HPDE6-E6E7 (cell line): Measurements from ENCODE around the gene ANKRD10.
A peak's percentile ranks its signal among the peaks of the same experiment; 100 is the strongest.

ENCODE experiments used
- DNase-seq: peaks from one replicate; pipeline ENCODE4 v3.0.0; 2011; ENCODE audit warnings: missing footprints; ENCODE audit errors: extremely low spot score

Gene ANKRD10

DNA sequence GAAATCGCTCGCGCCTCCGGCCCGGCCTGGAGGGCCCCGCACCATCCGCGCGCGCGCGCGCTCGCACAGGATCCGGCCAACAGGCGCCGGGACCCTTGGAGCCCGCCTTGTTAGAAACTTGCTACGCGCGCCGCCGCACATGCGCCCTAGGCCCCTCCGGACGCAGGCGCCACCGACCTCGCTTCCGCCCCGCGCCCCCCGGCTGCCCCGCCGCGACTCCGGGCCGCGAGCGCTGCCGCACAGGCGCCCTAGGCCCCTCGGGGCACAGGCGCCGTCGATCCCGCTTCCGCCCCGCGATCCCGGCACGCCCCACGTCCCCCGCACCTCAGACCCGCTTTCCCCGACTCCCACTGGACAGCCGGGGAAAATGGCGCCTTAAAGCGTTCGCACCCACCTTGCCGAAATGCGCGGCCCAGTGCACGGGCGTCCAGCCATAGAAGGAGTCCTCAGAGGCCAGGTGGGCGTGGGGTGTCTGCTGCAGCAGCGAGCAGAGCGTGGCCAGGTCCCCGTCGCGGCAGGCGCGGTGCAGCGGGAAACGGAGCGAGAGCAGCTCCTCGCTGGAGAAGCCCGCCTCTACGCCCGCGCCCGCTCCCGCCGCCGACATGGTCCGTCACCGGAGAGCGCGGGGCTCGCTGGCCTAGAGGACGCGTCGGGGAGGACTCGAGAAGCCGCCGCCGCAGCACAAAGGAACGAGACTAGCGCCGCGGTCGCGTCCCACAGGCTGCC, 375 bp downstream of the ANKRD10 start:
- DNase-seq = peak; percentile 31

DNA sequence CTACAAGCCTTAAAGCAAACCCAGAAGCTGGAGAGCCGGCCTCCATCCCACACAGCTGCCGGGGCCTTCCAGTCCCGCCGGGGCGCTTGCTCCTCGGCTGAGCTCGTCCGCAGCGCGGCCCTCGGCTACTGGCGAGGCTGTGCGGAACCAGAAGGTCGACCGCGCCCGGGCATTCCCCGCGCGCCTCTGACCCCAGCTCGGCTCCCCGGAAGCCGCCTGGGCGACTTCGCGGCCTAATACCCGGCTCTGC, 863 bp downstream of the ANKRD10 start:
- peak; percentile 25 for DNase-seq

DNA sequence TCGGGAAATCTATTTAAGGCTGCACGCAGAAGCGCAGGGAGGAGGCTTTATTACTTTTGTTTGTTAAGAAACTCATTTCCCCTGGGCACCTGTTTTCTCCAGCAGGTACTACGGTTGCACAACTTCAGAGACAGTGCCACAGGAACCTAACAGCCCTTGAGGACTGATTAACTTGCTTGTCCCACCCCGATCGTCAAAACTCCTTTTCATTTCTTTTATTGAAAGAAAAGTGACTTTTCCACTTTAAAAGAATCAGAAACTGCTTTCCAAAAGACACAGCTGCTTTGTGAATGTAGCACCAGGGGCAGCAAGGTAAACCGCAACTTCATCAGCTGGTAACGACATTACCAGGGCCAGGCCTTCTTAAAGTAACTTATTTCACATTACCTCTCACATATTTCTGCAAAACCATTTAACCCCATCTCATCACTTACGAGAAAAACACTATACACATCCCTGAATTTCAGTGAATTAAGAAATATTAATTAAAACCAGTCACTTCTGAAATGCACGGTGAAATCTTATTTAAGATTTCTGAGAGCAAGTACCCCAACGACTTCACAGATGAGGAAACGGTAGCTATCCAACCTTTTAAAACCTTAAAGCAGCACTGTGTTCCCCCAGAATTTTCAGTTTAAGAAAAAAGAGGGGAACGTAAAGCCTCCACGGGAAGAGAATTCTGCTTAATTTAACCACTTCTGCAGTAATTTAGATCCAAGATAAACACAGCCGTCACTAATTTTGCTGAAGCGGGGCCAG, 1.4 kb downstream of the ANKRD10 start:
- DNase-seq = no peak

DNA sequence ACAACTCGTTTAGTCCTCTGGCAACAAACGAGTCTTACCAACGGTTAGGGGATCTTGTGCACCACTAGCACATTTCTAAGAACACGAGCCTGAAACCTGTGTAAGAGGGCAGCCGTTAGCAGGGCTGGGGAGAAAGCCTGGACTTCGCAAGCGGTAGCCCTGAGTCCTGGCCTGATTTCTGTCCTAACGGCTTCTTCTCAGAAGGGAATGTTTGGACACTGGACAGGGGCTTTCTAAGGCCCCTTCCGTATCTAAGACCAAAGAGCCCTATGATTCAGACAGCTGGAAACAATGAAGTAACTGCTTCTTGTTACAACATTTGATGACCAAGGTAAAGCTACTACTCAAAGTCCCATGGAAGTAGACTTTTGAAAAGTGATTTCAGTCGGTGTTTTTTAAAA, 2.2 kb downstream of the ANKRD10 start:
- DNase-seq = no peak

DNA sequence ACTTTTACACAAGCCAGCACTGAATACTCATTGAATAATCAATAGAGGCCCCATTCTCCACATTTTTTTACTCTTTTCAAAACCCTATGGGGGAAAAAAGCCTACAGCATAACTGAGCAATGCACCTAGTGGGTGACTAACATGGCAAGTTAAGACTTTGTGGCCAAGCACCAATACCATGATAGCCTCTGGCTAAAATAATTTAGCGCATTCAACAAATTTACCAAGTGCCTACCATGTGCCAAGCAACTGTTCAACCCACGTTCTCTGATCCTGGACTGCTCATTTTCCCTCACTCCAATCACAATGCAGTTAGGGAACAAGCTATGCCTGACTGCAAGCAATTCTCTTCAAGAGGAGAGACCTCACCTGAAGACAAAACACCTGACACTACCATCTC, 3.0 kb downstream of the ANKRD10 start:
- DNase-seq = peak; percentile 9

DNA sequence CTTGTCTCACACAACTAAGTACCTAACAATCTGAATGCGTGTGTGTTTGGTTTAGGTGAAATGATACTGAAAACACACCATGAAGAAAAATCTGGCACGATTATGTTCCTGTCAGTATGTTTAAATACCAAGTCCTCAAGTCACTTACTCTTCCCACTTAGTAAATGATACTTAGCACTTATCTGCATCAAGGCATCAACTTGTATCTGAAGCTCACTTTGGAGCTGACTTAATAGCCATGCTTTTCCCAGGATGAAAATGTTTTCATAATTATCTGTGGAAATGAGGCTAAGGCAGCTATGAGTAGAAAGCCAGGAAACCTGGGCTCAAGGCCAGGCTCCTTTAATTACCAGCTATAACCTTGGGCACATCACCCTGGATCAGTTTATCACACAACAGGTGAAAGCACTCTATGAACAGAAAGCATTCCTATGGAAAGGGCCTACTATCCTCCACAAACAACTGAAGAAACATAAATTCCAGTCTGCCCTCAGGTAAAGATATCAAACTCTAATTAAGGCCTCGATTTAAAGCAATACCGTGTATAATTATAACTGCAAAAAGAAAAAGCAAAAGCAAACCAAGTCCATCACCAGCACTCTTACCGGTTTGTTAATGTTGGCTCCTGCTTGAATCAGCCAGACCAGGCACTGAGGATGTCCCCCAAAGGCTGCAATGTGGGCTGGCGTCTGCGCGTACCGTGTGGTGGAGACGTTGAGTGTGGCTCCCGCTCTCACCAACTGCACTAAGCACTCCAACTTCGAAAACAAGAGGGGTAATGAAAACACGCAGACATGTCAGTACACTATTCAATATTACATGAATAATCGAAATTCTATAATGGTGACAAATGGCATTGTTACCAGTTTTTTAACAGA, 4.6 kb downstream of the ANKRD10 start:
- DNase-seq = no peak

DNA sequence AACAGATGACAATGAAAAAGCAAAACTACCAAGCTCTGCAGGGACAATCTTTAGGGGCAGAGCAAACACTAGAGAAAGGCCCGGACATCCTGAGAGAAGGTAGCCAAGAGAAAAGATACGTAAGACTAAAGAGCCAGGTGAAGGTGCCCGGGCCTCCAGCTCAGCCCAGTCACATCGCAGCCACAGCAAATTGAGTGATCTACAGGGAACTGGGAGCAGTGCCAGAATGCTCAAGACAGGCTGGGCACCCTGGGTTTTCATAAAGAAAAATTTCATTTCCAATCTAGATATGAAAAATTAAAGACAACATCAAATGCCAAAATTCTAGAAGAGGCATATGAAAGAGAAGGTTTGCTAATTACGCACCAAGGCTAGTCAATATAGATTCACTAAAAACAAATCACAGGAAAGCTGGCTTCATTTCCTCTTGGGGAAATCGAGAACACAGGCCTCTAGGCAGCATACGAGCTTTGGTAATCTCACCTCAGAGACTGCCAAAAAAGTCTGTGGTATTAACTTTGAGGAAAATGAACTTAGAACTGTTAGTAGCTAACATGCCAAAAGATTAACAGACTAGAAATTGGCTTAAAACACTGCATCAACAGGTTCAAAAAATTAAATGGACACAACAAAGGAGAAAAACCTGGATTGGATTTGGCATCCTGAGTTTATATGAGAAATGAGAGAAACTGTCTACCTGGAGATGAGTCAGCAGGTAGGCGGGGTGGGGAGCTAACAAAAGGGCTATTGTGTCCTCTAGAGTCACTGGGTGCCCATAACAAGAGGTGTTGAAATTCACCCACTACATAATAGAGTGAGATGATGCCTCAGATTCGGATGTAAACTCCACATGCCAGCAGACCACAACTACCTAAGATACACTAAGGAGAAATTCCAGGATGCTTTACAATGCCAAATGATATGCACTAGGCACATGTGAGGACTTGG, 6.6 kb downstream of the ANKRD10 start:
- peak; percentile 91 for DNase-seq

DNA sequence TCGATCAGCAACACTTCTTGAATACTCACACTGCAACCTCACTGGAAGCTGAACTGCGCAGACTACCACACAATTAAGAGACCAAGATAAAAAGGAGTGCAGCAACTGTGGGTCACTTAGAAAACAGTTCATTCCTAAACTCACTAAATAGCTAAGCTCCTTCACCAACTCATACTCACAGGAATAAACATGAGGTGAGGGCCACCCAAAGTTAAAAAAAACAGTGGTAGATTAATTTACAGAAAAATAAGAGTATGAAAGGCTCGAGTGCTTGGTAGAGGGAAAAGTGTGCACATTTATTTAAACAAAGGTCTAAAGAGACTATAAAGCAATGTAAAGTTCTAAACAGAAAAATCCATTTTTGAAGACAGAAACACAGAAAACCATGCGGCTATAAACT, 7.6 kb downstream of the ANKRD10 start:
- no peak for DNase-seq

DNA sequence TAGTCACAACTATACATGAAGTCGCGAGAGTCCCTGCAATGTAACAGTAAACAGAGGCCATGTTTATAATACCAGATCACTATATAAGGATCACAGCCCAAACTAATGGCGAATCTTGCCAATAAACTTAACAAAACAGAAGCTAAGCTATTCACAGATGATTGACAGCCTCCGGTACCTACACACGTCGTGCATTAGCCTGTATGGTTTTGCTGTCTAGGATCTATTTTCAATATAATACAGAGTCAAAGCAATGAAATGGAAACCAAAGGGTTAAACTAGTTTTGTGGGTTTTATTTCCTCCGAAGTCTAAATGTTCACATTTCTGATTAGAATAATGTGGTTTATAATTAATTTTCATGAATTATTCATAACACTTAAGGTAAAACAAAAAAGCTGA, 10.1 kb downstream of the ANKRD10 start:
- DNase-seq = no peak

DNA sequence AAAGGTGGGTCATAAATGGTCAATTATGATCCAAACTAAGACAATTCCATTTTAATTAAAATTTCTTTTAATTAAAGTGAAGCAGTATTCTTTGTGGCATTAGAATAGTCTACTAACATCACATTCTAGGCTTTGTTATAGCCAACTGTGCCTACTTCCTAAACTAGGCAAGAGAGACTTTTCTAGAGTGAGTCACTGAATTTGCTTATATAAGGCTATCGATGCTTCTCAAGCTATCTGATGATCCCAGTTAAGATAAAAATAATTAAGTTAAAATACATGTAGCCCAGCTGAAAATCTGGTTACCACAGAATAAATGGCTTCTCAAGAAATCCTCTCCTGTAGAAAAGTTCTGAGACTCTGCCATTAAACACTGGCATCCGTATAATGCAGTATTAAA, 12.5 kb downstream of the ANKRD10 start:
- no peak for DNase-seq

DNA sequence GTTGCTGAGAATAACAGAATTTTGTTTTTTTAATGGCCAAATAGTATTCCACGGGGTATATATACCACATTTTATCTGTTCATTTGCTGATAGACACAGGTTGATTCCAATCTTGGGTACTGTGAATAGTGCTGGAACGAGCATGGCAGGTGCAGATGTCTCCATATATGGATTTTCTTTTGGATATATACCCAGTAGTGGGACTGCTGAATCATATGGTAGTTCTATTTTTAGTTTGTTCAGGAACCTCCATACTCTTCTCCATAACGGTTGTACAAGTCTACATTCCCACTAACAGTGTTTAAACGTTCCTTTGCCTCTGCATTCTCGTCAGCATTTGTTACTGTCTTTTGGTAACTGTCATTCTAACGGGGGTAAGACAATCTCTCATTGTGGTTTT, 17.3 kb downstream of the ANKRD10 start:
- no peak for DNase-seq

DNA sequence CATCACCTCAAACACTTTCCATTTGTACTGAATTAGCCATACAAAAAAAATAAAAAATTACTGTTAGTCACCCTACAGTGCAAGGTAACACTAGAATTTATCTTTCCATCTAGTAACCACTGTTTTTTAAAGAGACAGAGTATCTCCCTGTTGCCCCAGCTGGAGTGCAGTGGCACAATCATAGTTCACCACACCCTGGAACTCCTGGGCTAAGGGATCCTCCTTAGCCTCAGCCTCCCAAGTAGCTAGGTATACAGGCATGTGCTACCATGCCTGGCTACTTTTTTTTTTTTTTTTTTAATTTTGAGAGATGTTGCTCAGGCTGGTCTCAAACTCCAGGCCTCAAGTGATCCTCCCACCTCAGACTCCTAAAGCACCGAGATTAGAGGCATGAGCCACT, 17.9 kb downstream of the ANKRD10 start:
- DNase-seq = no peak

DNA sequence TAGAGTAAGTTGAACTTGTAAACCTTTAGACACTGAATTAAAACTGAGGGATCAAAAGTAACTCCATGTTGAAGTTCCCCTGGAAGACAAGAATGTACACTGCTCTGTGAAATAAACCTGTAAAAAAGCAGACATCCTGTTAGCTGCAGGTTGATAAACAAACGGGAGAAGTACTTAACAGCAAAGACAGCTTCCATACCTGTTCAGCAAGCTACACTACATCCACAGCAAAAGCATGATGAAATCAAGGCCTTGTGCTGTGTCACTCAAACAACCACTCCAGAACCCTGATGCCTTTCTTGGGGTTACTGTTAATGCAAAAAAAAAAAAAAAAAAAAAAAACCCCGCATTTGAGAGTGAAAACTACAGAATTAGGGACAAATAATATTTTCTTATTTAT, 20.8 kb downstream of the ANKRD10 start:
- no peak for DNase-seq

DNA sequence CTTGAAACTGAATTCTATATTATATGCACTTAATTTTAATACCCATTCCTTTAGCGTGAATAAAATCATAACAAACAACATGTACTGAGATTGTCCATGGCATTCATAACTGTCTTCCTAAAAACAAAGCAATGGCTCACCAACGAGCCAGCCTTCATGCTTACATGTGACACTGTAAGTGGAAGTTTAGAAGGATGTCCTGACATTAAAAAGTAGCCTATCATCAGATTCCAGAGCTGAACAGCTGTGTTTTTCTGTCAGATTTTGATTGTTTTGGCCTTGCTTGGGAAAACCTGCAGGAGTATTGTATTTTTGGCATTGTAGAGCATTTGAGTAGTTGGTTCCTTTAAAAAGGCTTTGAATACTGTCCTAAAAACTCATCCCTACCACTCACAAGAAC, 21.3 kb downstream of the ANKRD10 start:
- DNase-seq = no peak

DNA sequence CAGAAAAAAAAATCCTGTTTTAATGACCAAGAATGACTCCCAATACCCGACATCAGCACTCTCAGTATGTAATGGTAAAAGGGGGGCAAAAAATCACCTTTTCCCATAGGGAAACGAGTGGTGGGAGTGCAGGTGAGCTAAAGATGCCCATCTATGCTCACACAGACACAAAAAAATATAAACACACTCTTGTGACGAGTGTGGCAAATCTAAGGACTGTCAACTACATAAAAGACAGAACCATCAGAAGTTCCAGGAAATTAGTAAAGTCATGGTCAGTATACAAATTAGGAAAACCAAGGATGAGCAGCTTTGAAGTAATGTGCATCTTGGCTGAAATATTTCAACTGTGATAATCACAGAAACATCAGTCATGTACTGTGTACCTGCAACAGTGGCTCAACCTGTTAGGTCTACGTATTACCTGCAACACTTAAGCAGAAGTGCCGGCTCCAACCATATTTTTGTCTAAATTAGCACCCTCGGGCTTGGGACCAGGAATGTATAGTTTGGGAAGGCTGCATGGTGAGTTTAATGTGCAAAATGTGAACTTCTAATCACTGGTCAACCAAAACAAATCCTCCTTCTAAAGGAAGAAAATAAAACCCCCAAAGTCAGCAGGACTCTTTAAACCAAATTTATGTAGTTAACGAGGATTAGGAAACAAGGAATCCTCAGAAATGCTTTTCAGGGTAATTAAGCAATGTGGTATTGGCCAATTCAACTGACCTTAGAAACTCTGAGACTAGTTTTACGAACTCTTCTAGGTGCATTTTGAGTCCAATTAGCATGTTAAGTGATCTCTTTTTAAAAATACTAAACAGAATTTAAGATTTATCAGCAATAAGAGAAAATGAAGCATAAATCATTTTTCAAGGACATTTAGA, 24.3 kb downstream of the ANKRD10 start:
- DNase-seq = no peak

DNA sequence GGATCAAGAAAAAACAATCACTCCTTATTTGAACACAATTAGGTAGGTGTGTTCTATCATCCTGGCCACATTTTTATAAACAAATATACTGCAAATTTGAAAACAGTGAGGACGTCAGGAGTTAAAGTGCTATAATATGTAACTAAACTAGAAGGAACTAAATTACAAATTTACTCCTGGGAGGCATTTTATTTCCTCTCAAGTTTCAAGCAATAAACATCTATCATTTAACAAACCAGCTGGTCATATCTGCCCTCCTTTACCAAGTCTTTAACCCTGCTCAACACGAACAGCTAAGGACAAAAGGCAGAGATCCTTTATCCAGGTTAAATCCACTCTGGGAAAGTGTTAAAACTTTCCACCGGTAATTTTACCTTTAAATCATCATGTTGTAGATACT, 26.5 kb downstream of the ANKRD10 start:
- no peak for DNase-seq

DNA sequence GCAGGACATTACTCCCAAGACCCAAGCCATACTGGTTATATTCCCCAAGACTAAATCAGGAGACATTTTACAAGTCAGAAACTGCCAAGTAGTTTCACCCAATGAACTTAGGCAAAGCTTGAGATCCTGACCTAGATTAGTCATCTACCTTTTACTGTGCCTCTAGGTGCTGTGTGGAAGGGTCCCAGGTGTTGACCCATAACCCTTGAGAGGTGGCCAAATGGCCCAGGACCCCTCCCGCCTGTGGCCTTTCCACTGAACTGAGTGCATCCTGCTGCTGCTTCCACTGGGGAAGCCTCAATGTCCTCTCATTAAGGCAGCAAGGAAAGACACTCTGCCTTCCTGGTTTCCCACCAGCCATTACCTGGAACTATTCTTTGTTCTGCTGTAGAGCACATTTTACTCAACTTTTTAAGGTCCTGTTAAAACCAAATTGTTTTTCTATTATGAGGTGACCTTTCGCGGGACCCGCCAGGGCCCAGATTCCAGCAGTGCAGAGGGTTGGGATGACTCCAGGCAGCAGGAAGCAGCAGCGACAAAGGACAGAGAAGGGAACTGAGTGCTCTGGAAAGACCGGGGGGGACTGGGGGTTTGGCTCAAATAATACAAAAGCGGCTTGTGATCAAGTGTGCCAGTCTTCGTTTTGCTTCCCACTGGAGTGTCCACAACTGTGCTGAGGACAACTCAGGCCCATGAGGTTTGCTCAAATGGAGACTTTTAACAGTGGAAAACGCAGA, 27.1 kb downstream of the ANKRD10 start:
- DNase-seq = no peak

DNA sequence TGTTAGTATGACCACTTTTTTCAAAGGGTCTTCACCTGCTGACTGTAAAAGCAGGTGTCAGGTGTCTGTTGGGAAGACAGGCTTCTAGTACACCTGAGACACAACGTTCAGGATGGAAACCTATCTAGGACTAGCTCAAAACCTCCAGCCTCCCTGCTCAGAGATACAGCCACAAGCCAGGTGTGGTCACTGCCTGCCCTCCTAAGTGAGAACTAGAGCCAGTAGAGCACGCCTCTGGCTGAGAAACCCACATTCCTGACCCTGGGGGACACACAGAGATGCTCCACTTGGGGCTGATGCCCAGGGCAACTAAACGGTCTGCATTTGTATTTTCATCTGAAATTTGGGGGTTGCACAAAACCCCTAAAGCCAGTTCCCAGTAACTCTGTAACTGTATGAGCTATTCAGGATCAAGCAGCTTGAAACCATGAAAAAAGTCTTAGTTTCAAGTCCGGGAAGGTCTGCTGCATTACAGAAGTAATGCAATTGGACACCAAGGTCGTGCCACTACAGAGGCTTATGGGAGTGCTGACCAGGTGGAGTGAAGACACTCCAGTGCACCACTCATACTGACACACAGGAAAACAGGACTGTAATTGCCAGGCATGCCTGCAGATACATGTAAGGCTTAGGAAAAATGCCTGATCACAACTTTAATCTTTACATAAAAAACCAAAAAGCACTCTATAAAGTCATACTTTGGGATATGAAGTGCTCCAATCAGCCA, 27.8 kb downstream of the ANKRD10 start:
- no peak for DNase-seq
